Activated T-helper 1 cell treated with anti-CD3 and anti-CD28 coated beads, Interleukin-2, amount 50 U/mL, for 16 hours (primary cell): ENCODE measurements around the gene TUSC1.
"Not testable (repeated sequence)": the region's sequence is repeated elsewhere in the genome, so short reads cannot be mapped to it uniquely, and the experiment has no call there.

Experiments
- DNase-seq, 2 donors: peaks; one replicate each; pipeline ENCODE4 v3.0.0-alpha.2; 2020; ENCODE audit warnings: low read depth in 1 of 2, low spot score in 1 of 2

Gene TUSC1

DNA sequence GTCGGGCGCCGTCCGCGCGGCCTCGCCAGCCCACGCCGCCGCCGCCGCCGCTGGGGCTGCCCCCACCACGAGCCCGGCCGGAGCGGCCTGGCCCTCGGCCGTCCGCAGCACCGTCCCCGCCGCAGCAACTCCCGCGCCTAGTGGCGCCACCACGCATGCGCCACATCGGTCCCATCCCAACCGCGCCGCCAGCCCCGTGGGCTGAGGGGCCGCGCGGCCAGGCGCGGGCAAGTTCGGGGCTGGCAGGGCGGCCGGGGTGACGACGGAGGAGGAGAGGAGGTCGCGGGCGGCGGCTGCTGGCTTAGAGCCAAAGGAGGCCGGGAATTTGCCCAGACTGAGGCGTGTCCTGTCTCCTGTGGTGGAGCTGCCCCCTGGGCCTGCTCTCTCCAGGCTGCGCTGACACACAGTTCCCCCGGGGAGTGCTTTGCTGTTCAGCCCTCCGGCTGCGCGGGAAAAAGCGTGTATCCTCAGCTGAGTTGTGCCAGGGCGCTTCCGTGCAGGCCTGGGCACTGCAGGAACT is at the start of gene TUSC1:
Gene TUSC1, minus strand, starts transcription at position 298 of the 520 bp plus-strand sequence. Its CDS starts 132 bp downstream, at position 166.
- no peak for DNase-seq

DNA sequence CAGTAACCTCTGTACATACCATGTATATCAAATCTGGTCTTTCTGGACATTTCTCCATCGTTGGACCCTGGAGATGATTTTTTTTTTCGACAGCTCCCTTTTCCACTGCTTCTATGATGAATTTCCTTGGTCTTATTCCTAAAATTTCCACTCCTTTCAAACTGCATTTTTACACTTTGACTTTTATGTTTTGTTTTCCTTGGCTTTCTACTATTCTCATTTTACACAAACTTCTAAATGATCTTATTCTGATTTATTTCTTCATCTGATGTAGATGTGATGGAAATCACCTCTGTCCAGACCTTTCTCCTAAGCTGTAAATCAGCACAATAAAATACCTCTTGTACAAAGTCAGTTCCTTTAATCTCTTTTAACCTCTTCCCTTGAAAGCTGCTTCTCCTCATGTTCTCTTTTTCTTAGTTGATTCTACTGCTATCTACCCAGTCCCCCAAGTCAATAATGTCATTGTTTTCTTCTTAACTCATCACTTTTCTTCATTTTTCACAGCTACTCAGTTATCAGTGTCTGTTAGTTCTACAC is 48.7 kb upstream of the TUSC1 start:
- DNase-seq, result no peak

DNA sequence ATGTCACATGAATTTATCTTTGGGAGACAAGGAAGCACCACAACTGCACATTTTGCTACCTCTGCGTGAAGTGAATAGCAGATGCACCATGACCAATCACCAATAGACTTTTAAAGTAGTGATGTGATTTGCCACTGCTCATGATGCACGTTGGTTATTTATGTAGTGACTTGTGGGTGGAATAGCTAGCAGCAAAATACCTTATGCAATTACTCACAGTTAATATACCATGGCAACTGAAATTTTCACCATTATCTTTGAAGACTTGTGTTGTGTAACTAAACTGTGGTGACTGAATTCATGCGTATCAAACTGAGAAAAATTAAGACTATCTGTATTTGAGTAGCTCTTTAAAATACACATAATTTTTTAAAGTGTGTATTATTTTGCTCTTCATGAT is 46.2 kb upstream of the TUSC1 start:
- no peak for DNase-seq

DNA sequence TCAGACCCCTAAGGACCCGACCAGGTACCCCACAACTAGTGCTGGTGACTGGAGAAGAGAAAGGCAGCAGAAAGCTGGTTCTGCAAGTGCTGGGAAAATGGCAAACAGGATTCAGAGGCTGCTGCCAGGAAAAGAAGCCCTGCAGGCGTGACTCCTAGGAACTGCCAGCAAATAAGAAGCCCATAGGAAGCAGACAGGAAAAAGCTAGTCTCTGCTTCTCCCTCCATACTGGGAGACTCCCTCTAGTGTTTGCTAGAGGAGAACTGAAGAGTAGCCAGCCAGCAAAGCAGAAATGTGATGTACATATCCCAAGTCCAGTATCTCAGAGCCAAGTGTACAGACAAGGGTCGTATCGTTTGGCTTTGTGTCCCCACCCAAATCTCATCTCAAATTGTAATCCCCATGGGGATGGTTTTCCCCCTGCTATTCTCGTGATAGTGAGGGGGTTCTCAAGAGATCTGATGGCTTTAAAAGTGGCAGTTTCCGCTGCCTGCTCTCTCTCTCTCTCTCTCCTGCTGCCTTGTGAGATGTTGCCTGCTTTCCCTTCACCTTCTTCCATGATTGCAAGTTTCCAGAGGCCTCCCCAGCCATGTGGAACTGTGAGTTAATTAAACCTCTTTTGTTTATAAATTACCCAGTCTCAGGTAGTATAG is 38.1 kb upstream of the TUSC1 start:
- DNase-seq, result no peak

DNA sequence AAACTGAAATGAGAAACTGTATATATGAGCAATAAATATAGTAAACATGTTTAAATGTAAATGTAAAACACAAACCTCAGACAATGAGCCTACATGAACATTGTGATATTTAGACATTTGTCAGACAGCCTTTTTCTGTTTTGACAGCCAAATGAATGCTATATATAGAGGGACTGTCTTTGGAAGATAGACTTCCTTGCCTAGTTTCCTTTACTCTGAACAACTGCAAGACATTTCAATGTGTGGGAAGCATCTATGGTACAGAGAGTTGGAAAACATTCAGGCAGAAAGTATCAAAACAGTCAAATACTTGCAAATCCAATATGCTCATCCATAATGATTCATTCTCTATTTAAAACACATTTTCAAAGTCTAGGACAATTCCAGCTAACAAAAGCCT is 31.7 kb upstream of the TUSC1 start:
- DNase-seq, result no peak

DNA sequence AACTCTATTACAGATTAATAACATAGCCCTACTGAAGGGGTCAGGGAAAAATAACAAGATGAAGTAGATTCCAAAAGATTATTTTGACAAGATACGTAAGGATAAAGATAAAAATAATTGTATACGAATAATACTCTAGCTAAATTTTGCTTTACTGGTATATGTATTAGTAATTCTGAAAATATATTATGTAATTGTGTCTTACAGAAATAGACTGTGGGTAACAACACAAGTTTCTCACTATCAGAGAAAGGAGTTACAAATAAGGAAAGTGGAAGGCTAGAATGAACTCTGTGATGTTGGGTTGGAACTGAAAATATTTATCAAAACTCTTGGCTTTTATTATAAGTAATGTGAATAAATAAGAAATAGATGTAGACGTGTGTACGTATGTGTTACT is 26.6 kb upstream of the TUSC1 start:
- DNase-seq, result no peak

DNA sequence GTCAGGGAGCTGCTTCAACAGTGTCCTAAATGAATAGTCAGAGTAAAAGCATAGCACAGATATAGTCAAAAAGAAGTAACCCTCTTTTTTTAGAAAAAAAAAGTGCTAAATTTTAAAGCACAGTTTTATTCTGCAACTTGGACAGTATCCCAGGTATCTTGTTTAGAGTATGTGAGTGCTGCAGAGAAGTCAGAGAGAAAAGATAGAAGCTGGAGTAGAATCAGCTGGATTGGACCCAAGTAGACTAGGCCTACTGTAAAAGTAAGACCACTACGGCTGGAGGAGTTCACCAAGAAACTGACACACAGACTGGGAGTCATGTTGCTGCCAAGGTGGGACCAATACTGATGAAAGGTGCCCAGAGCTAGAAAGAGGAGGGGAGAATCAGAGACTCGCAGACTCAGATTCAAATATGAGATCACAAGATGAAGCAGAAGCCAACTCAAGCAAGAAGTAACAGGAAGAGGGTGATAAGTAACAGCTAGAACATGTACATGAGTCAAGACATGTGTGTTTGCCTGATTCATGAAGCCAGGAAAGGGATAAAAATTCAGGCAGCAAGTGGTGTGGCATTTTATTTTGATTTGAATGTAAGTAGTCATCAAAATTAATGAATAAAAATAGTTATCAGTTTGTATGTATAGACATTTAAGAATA is 25.6 kb upstream of the TUSC1 start:
- DNase-seq, result no peak

DNA sequence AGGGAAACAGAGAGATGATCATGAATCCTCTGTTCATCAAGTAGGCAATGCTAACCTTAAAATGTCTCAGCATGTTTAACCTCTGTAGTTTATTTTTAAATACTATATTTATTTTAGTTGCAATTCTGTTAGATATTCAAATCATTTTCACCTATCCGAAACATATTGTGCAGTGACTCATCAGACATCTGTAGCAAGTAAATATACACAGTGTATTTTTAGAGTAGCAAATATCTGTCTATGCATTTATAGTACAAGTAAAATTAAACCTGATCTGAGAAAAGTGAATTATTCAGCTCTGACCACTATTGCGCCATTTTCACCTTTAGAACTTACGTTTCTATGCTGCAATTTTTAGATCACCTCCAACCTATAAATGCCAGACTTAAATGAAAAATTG is 24.3 kb upstream of the TUSC1 start:
- DNase-seq, result no peak

DNA sequence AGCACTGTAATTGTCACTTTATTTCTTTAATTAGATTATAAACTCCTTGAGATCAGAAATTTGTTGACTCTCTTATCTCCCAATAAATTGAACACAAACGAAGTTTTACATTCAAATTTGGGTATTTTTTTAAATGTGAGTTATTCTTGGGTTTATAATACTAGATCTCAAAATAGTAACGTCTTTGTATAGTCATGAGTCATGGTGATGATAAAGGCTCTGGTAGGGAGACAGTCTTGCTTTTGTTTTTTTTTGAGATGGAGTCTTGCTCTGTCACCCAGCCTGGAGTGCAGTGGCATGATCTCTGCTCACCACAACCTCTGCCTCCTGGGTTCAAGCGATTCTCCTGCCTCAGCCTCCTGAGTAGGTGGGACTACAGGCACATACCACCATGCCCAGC is 22.7 kb upstream of the TUSC1 start:
- DNase-seq, result not testable (repeated sequence)

DNA sequence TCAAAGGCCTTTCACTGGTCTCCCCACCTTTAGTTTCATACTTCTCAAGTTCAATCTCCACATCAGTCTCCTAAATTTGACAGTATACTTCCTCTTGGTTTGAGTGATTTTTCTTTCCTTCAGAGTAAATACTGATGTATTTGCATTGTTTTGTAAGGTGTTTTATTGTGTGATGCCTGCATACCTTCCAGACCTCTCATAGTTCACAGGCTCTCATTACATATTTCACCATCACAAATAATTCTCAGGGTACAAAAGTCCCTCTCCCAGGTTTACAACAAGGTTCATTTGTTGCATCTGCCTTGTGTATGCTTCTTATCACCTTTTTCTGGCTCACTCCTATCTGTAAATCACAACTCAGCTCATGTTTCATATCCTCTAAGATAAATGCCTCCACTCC is 22.2 kb upstream of the TUSC1 start:
- DNase-seq, result no peak

DNA sequence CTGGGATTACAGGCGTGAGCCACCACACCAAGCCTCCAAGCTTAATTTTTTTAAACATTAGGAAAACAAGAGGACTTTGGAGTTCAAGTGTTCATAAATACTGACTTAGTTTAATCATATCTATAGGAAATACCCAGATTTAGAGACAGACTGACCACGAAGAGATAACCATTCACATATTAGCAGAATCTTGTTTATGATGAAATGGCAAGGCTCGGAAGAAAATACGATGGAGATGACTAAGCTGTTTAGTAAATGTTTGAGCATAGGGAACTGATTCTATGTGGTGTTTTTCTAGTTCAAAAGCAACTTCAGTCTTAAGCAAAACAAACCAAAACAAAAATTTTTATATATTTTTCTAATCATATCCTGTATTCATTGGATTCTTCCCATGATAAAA is 13.5 kb upstream of the TUSC1 start:
- no peak for DNase-seq

DNA sequence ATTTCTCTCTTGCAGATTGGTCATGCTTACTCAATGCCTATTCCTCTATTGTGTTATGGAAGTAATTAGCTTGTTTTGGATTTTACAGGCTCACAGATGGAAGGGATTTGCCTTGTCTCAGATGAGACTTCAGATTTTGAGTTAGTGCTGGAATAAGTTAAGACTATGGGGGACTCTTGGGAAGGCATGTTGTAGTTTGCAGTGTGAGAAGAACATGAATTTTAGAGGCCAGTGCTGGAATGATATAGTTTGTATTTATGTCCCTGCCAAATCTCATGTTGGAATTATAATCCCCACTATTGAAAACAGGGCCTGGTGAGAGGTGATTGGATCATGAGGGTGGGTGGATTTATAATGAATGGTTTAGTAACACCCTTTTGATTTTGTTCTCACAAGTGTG is 6.1 kb upstream of the TUSC1 start:
- no peak for DNase-seq

DNA sequence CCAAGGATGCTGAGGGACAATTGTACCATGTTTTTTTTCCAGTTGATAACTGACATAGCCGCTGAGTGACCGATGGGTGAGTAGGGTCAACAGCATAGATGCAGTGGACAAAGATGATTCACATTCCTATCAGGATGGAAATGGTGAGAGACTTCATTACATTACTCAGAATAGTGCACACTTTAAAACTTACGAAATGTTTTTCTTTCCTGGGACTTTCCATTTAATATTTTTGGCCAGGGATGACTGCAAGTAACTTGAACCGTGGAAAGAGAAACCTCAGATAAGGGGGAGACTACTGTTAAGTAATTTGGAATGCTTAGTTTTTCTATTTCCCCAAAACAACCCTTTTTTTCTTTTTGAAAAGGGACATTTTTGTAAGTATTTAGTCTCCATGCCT is 3.0 kb upstream of the TUSC1 start:
- no peak for DNase-seq

DNA sequence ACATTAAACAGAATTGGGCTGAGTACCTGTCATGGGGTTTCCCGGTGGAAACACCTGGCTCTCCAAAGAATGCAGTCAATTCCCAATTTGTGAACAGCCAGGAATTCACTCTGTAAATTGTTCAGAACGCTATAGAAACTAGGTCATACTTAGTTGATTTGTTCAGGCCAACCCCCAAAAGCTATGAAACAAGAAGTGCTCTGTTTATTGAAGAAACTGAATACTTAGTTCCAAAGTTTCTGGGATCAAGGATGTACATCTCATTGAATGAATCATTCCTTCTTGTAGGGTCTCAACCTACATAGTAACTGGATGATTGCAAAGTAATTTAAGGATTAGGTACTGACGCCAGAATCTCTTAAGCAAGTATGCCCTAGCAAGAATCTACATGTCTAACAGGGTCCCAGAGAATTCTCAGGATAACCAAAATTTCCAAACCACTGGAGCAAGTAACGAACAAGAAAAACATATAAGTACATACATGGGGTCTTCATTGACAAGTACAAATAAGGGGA is 659 bp upstream of the TUSC1 start:
- DNase-seq, result no peak

DNA sequence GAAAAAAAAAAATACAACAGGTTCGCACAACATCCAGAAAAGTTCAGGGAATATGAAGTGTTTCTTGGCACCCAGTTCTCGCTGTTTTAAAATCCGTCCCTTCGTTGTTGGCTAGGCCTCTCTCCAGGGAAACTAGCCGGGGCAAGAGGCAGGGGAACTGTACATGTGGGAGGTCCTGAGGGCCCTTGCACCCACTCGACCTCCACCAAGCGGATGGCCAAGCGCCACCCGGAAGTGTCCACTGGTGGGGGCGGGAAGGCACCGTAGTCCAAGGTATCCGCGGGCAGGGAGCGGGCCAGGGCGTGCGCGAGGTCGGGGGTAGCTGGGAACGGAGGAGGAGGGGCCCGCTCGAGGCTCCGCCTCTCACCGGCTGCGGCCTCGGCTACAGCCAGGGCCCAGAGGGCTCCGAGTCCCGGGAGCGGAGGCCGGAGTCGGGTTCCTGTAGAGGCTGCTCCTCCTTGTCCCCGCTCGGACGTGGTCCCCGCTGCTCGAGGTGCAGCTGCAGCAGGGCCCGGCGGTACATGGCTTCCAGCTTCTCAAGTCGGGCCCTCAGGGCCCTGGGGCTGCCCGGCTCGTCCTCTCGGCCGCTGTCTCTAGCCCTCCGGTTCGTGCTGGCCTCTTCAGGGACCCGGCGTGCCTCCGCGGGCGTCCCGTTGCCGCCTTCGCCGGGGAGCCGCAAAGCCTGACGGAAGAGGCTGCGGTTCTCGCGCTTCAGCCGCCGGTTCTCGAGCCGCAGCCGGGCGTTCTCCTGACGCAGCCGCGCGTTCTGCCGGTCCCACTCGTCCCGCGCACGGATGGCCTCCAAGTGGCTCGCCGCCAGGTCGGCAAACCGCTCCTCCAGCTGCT is 720 bp downstream of the TUSC1 start:
- DNase-seq, result no peak

DNA sequence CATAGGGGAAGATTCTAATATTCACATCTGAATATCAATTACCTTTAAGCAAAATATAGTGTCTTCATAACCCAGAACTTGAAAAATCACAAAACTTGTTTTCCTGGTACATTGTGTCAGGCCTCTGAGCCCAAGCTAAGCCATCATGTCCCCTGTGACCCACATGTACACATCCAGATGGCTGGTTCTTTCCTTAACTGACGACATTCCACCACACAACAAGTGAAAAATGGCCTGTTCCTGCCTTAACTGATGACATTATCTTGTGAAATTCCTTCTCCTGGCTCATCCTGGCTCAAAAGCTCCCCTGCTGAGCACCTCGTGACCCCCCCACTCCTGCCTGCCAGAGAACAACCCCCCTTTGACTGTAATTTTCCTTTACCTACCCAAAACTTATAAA is 2.4 kb downstream of the TUSC1 start:
- DNase-seq, result not testable (repeated sequence)

DNA sequence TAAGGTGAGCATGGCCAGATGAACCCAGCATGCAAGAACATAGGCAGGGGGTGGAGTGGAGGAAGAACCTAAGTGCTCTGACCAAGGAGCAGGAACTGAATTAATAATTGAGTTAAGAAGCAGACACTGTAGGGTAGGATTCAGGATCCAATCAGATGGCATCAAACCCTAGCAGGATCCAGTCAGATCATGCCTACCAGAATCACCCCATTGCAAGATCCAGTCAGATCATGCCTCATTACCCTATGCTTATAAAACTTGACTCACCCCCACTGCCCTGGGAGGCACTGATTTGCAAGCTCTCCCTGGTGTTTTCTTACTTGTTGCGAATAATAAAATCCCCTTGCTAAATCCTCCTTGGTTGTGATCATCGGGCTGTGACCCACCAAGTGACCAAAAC is 19.7 kb downstream of the TUSC1 start:
- no peak for DNase-seq

DNA sequence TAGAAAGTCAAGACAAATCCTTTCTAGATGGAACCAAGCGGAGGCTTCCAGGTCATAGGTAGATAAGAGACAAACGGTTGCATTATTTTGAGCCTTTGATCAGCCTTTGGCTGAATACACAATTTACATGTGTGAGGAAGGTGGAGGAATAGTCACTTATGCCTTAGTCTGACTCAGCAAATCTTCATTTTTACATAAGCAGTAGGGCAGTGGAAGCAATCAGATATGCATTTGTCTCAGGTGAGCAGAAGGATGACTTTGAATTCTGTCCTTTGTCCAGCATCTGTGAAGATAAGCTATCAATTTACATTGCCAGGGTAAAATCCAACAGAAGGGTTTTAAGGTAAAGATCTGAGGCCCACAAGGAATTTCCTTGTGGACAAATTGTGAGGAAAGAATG is 23.8 kb downstream of the TUSC1 start:
- DNase-seq, result no peak

DNA sequence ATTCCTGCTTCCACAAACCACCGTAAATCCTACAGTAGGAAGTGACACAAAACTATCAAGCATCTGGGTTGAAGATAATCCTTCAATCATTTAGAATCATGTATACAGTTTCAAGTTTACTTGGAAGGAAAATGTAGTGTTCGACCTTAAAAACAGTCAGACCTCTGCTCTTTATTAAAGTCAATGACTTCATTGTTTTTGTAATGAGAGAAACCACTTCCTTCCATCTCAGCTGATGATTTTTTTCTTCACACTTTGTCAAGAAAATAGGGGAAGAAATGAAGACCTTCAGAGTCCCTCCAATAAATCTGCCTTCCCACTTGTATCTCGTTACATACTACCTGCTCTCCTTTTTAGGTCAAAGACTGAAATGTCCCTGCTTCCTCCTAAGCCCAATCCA is 30.1 kb downstream of the TUSC1 start:
- no peak for DNase-seq

DNA sequence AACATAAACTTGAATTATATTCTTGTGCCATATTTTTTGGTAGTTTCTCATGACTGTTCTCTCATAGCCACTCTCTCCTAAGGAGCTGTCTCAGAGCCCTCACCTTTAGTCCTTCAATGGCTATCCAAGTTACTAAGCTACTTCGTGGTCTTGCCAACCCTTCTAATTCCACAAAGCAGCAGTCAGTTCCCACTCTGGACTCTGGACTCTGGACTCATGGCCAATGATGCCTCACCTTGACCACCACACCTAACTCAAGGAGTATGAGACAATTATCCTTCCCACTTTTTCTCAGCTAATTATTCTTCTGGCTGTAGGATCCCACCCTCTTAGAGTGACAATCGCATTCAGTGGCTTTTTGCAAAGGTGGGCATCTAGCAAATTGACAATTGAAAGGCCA is 42.2 kb downstream of the TUSC1 start:
- DNase-seq, result no peak

DNA sequence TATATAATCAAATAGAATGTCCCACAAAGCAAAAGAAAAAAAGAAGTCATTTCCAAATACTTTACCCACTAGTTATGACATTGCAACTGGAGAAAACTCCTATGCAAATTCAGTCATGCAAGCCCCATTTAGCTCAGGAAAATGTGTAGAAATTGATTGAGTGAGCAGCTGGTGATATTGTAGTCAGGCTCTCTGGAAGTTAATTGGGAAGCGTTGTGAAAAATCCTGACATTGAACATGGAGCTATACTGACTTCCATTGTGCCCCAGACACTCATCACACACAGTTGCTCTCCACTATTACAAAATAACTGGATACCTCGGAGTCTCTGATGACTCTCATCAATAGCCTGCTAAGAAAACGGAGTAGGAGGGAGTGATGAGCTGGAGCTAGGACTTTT is 49.0 kb downstream of the TUSC1 start:
- no peak for DNase-seq
